ENCODE measurements around the gene HSPE1.
"Not testable (repeated sequence)": the region's sequence is repeated elsewhere in the genome, so short reads cannot be mapped to it uniquely, and the experiment has no call there.

Gene HSPE1

GRCh38 chr2:197498235-197498936 lies 1.8 kb upstream of the HSPE1 start:
- DNase-seq (ENCODE audit: low spot score), result no peak

GRCh38 chr2:197498937-197499593 lies 1.1 kb upstream of the HSPE1 start:
- DNase-seq (ENCODE audit: low spot score), result peak; percentile 50

GRCh38 chr2:197500503-197501131 lies 438 bp downstream of the HSPE1 start:
- no peak for DNase-seq (ENCODE audit: low spot score)

GRCh38 chr2:197502201-197502600 lies 2.0 kb downstream of the HSPE1 start:
- no peak for DNase-seq (ENCODE audit: low spot score)

- DNase-seq (ENCODE audit: low spot score), result no peak
Observed at GRCh38 chr2:197502685-197503084, 2.5 kb downstream of the HSPE1 start.

GRCh38 chr2:197504000-197504399 lies 3.8 kb downstream of the HSPE1 start:
- DNase-seq (ENCODE audit: low spot score), result no peak

- DNase-seq (ENCODE audit: low spot score), result no peak
Observed at GRCh38 chr2:197504512-197504911, 4.3 kb downstream of the HSPE1 start.

- DNase-seq (ENCODE audit: low spot score), result no peak
Observed at GRCh38 chr2:197506658-197507057, 6.5 kb downstream of the HSPE1 start.

- DNase-seq (ENCODE audit: low spot score), result no peak
Observed at GRCh38 chr2:197513915-197514314, 13.7 kb downstream of the HSPE1 start.

GRCh38 chr2:197514754-197515153 lies 14.6 kb downstream of the HSPE1 start:
- DNase-seq (ENCODE audit: low spot score), result no peak

- DNase-seq (ENCODE audit: low spot score), result no peak
Observed at GRCh38 chr2:197515315-197515738, 15.1 kb downstream of the HSPE1 start.

- peak; percentile 98 for DNase-seq (ENCODE audit: low spot score)
Observed at GRCh38 chr2:197515739-197516392, 15.7 kb downstream of the HSPE1 start, which contains the start of gene MOB4. MOB4 (plus strand) TSS chr2:197516066; CDS start chr2:197516087, 21 bp downstream.

- peak; percentile 40 for DNase-seq (ENCODE audit: low spot score)
Observed at GRCh38 chr2:197516393-197516761, 16.2 kb downstream of the HSPE1 start.

- DNase-seq (ENCODE audit: low spot score), result no peak
Observed at GRCh38 chr2:197517150-197517549, 17.0 kb downstream of the HSPE1 start.

GRCh38 chr2:197538412-197538811 lies 38.2 kb downstream of the HSPE1 start:
- peak; percentile 16 for DNase-seq (ENCODE audit: low spot score)

- no peak for DNase-seq (ENCODE audit: low spot score)
Observed at GRCh38 chr2:197539734-197540133, 39.6 kb downstream of the HSPE1 start.

- no peak for DNase-seq (ENCODE audit: low spot score)
Observed at GRCh38 chr2:197543206-197543605, 43.0 kb downstream of the HSPE1 start.

- DNase-seq (ENCODE audit: low spot score), result no peak
Observed at GRCh38 chr2:197547163-197547900, 47.2 kb downstream of the HSPE1 start.

- no peak for DNase-seq (ENCODE audit: low spot score)
Observed at GRCh38 chr2:197548582-197548981, 48.4 kb downstream of the HSPE1 start.

- not testable (repeated sequence) for DNase-seq (ENCODE audit: low spot score)
Observed at GRCh38 chr2:197551260-197551659, 51.1 kb downstream of the HSPE1 start.

Data from AG08396 (cell line).